Measurements from ENCODE around the gene TRPC4. TPM values are rescaled to one million over a fixed set of nuclear protein-coding genes. Genes with fewer than 3 reads are reported as not detected.

TRPC4 gene
- total RNA-seq, 1 experiment from 2014 or later = 19.0 TPM

GRCh38 chr13:37652596-37652995 is 217.0 kb downstream of the TRPC4 start:
- no CpG with 5 or more reads among the region's 1 CpG for WGBS (ENCODE audit: extremely low coverage, insufficient read length, low lambda C conversion rate)
- no peak overlapping the region for H2BK5ac ChIP-seq (ENCODE audit: insufficient read length, low read length)
- no peak overlapping the region for H2BK12ac ChIP-seq (ENCODE audit: insufficient read length, low read depth, low read length)
- Mint-ChIP-seq H3K4me1 (peaks cover under 1 to 2% of the 10 kb centered on the region in 2 experiments; a peak in 3 of 4 replicates), H3K9me3 (no peaks in the 10 kb centered on the region), H3K4me3 (no peak overlapping the region), H3K36me3 (ENCODE audit: insufficient read depth in 1 of 3, low read depth in 3 of 3) (peaks cover 0 to 8% (median 2%) of the 10 kb centered on the region in 3 experiments; a peak in 5 of 7 replicates), H3K27me3 (ENCODE audit: low read depth) (no peaks in the 10 kb centered on the region), H3K27ac (no peak overlapping the region)
- no peak overlapping the region for H4K8ac ChIP-seq (replicated peaks; ENCODE audit: insufficient read length, low read depth, low read length)
- no peak overlapping the region for H3K23ac ChIP-seq (ENCODE audit: insufficient read length, low read depth, low read length)
- H2AFZ ChIP-seq (ENCODE audit: low read length) = no peak overlapping the region
- H3K4me2 ChIP-seq (ENCODE audit: insufficient read depth, insufficient read length, low read length) = no peak overlapping the region
- H3K56ac ChIP-seq (ENCODE audit: insufficient read length, low read depth, low read length) = no peak overlapping the region
- no peaks in the 10 kb centered on the region for H3K9me3 ChIP-seq (ENCODE audit: control insufficient read depth, low read depth, low read length)
- no peak overlapping the region for H3K27ac ChIP-seq (ENCODE audit: insufficient read length, low read depth, low read length)
- no peaks in the 10 kb centered on the region for H3K79me1 ChIP-seq (ENCODE audit: insufficient read depth, low read depth, low read length, poor library complexity, severe bottlenecking)
- no peak overlapping the region for H3K4ac ChIP-seq (ENCODE audit: low read depth, low read length)
- H3K79me2 ChIP-seq (ENCODE audit: insufficient read depth, low read length) = no peaks in the 10 kb centered on the region
- no peak overlapping the region for H2BK20ac ChIP-seq (ENCODE audit: low read depth, low read length, poor library complexity, severe bottlenecking)
- H3T11ph ChIP-seq (ENCODE audit: low read length) = no peak overlapping the region
- no peak overlapping the region for H4K5ac ChIP-seq (ENCODE audit: insufficient read length, low read depth, low read length)
- no peak overlapping the region for H2BK120ac ChIP-seq (ENCODE audit: low read depth, low read length, poor library complexity, severe bottlenecking)
- H4K20me1 ChIP-seq (ENCODE audit: control insufficient read depth, insufficient read depth, insufficient read length) = no peaks in the 10 kb centered on the region
- H3K4me1 ChIP-seq (ENCODE audit: insufficient read depth, low read length) = no peaks in the 10 kb centered on the region
- H3K14ac ChIP-seq (ENCODE audit: insufficient read depth, low read length) = no peak overlapping the region
- no peaks in the 10 kb centered on the region for H3K27me3 ChIP-seq (ENCODE audit: insufficient read depth, low read length)
- H3K23me2 ChIP-seq (ENCODE audit: insufficient read length, low read depth, low read length, poor library complexity, severe bottlenecking) = no peaks in the 10 kb centered on the region
- H2AK5ac ChIP-seq (ENCODE audit: insufficient read length, low read length) = no peak overlapping the region
- no peak overlapping the region for H3K9ac ChIP-seq (ENCODE audit: extremely low read depth, insufficient read length, low read length)
- no peak overlapping the region for H2BK15ac ChIP-seq (ENCODE audit: low read depth, low read length)
- no peak for DNase-seq
- no peak for TF ChIP-seq CTCF (conservative IDR thresholded peaks at IDR 0.05)
- no peak overlapping the region for H4K91ac ChIP-seq (ENCODE audit: insufficient read length, low read depth, low read length)
- H3K18ac ChIP-seq (ENCODE audit: insufficient read length, low read depth, low read length) = no peak overlapping the region

Measured in H9 (cell line).